Gastroesophageal sphincter (tissue), 4 donors: ENCODE data around the gene SYT7. TPM values are rescaled to one million over a fixed set of nuclear protein-coding genes. Genes with fewer than 3 reads are reported as not detected.

Experiments
- ATAC-seq: fragments of 150-250 bp; one replicate; pipeline ENCODE4 v1.9.1; 2016; ENCODE audit warnings: mild to moderate bottlenecking, moderate library complexity
- H3K27ac ChIP-seq, 4 donors: fragments of 200-600 bp; sonication (generic) in 3 of 4; 1 replicate in 3 of 4; 2 replicates in 1 of 4; pipeline ENCODE4 v1.5.1; 2016 to 2019
- H3K27me3 ChIP-seq: fragments of 200-600 bp; sonication (generic); one replicate; pipeline ENCODE4 v1.5.1; 2019
- H3K36me3 ChIP-seq, 2 donors: fragments of 200-600 bp; sonication (generic); one replicate each; pipeline ENCODE4 v1.5.1; 2019; ENCODE audit warnings: control low read depth in 1 of 2
- H3K4me1 ChIP-seq, 3 donors: fragments of 200-600 bp; sonication (generic); 1 replicate in 2 of 3; 2 replicates in 1 of 3; pipeline ENCODE4 v1.5.1; 2016 to 2019; ENCODE audit warnings: control low read depth in 2 of 3
- H3K4me3 ChIP-seq, 2 donors: fragments of 200-600 bp; sonication (generic); one replicate each; pipeline ENCODE4 v1.5.1; 2019; ENCODE audit warnings: mild to moderate bottlenecking in 1 of 2, moderate library complexity in 1 of 2
- H3K9me3 ChIP-seq, 3 donors: fragments of 200-600 bp; sonication (generic); one replicate each; pipeline ENCODE4 v1.5.1; 2017 to 2019; ENCODE audit warnings: control low read depth in 2 of 3
- EP300 ChIP-seq: sonication (generic); formaldehyde crosslinking; IDR thresholded peaks from one replicate; pipeline ENCODE4 v1.6.1; 2017; ENCODE audit warnings: antibody characterized with exemption, mild to moderate bottlenecking
- POLR2A ChIP-seq, 2 donors: fragments of 450-650 bp; IDR thresholded peaks; one replicate each; pipeline ENCODE4 v1.6.1; 2017; ENCODE audit warnings: antibody characterized with exemption in 2 of 2, mild to moderate bottlenecking in 2 of 2, moderate library complexity in 1 of 2
- POLR2AphosphoS5 ChIP-seq: sonication (generic); formaldehyde crosslinking; IDR thresholded peaks from one replicate; pipeline ENCODE4 v1.6.1; 2017; ENCODE audit warnings: antibody characterized with exemption
- WGBS, 2 donors: methylation state at CpG; one replicate each; pipeline ENCODE4 v1.1.5; 2018; ENCODE audit warnings: low coverage in 1 of 2; 5-methylcytosine and 5-hydroxymethylcytosine counted together
- total RNA-seq, 4 donors: library from RNA; depleted of rRNA; stranded (reverse); fragments of >200 nt; gene quantifications; one replicate each; pipeline ENCODE4 v1.1.0, GENCODE V29; 2016
- TF ChIP-seq, protein P1 (sequence below), 4 experiments: fragments of 200-600 bp in 2 of 4; fragments of 450-650 bp in 2 of 4; sonication (generic) in 1 of 4; IDR thresholded peaks; one replicate each; pipeline ENCODE4 v1.5.1; 2017 to 2019; ENCODE audit warnings: antibody characterized with exemption in 4 of 4, mild to moderate bottlenecking in 2 of 4, moderate library complexity in 2 of 4

SYT7 gene
- total RNA-seq, 4 donors from 2014 or later: 1.8 to 3.7 (median 3.1) TPM

DNA sequence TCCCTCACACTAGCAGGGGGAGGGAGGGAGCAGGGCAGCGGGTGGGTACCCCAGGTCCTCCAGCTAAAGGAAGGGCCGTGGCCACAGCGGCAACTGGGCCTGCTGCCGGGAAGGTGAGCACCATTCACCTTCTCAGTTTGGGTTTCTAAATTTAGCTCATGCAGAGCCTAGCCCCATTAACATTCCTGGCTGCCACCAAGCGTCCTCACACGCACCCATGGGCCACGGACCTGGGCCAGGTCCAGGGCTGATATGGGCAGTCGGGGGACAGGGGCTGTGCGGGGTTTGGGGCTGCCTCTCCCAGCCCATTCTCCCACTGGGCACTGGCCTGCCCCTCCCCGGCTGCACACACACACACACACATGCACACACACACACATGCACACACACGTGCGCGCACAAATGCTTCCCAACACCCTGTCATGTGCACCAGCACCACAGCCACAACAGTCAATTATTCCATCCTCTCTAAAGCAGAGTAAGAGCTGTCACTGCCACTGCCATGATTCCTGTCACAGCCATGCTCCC lies 28.7 kb downstream of the SYT7 start:
- no peak for TF ChIP-seq EP300
- TF ChIP-seq, protein P1, sequence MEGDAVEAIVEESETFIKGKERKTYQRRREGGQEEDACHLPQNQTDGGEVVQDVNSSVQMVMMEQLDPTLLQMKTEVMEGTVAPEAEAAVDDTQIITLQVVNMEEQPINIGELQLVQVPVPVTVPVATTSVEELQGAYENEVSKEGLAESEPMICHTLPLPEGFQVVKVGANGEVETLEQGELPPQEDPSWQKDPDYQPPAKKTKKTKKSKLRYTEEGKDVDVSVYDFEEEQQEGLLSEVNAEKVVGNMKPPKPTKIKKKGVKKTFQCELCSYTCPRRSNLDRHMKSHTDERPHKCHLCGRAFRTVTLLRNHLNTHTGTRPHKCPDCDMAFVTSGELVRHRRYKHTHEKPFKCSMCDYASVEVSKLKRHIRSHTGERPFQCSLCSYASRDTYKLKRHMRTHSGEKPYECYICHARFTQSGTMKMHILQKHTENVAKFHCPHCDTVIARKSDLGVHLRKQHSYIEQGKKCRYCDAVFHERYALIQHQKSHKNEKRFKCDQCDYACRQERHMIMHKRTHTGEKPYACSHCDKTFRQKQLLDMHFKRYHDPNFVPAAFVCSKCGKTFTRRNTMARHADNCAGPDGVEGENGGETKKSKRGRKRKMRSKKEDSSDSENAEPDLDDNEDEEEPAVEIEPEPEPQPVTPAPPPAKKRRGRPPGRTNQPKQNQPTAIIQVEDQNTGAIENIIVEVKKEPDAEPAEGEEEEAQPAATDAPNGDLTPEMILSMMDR (IDR thresholded peaks at IDR 0.05): no peak
- no peak for TF ChIP-seq POLR2A (IDR thresholded peaks at IDR 0.05)
- no peak for TF ChIP-seq POLR2AphosphoS5
- Histone ChIP-seq H3K36me3 (no peaks in the 10 kb centered on the region), H3K9me3 (no peaks in the 10 kb centered on the region), H3K27ac (no peak overlapping the region), H3K27me3 (peaks cover 100% of the 10 kb centered on the region), H3K4me3 (no peak overlapping the region), H3K4me1 (peaks cover 0 to 19% (median 0%) of the 10 kb centered on the region in 3 donors)
- ATAC-seq: no peak
- WGBS, 2 donors: 58% methylated on average over 4 of the region's 13 CpGs; no CpG with 5 or more reads in 1 of the 2 donors

DNA sequence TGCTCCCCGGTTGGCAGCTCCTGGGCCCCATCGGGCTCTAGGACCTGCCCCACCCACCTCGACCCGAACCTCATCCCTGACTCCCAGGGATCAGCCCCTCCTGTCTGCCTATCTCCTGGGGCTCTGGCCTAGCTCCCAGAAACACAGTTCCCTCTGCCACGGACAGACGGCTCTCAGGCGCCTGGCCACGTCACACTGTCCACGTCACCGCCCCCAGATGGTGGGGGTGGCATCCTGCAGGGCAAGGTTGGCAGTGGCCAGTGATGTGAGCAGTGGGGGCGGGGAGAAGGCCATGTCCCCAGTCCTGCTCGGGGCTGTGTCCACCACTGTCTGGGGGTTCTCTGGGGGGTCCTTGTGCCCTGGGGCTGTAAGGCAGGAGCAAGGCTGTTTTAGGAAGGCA lies 29.2 kb downstream of the SYT7 start:
- 60% methylated on average over 1 of the region's 12 CpGs; no CpG with 5 or more reads in 1 of the 2 donors for WGBS, 2 donors
- Histone ChIP-seq H3K4me1 (peaks cover 0 to 19% (median 0%) of the 10 kb centered on the region in 3 donors), H3K27me3 (peaks cover 100% of the 10 kb centered on the region), H3K9me3 (no peaks in the 10 kb centered on the region), H3K4me3 (no peak overlapping the region), H3K36me3 (no peaks in the 10 kb centered on the region), H3K27ac (no peak overlapping the region)
- no peak for ATAC-seq
- TF ChIP-seq POLR2A (IDR thresholded peaks at IDR 0.05) (no peak), POLR2AphosphoS5 (no peak), EP300 (no peak)
- TF ChIP-seq, protein P1 (IDR thresholded peaks at IDR 0.05): no peak

DNA sequence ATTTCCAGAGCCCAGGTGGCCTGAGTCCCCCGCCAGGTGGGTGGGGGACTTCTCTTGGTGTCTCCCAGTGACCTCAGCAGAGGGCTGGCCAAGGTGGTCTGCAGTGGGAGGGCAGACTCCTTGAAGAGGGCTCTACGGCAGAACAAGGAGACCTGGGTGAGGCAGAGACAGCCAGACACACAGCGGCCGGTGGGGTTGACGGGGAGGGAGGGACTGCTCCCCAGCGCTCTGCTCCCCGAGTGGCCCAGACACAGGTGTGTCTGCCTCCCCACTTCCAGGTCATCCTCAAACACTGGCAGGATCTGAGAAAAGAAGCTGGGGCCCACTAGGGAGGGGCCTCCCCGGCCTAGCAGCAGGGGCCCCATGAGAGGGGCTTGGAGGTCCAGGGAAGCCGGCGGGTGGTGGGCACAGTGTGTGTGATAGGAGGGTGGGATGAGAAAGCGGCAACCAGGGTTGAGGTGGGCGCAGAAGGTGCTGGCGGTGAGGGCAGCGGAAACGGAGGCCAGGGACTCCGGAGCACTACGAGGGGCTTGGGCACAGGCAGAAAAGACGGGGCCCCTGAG lies 30.1 kb downstream of the SYT7 start:
- no peak for ATAC-seq
- peaks cover 0 to 18% (median 0%) of the 10 kb centered on the region in 3 donors for H3K4me1 ChIP-seq
- H3K27ac ChIP-seq: no peak overlapping the region
- no peak overlapping the region for H3K4me3 ChIP-seq
- no peaks in the 10 kb centered on the region for H3K9me3 ChIP-seq
- peaks cover 100% of the 10 kb centered on the region for H3K27me3 ChIP-seq
- no peaks in the 10 kb centered on the region for H3K36me3 ChIP-seq
- TF ChIP-seq EP300 (no peak), POLR2AphosphoS5 (no peak), POLR2A (IDR thresholded peaks at IDR 0.05) (no peak)
- TF ChIP-seq, protein P1 (IDR thresholded peaks at IDR 0.05): no peak
- WGBS, 2 donors: 86 to 95% methylated on average over 1 to 14 of the region's 18 CpGs

DNA sequence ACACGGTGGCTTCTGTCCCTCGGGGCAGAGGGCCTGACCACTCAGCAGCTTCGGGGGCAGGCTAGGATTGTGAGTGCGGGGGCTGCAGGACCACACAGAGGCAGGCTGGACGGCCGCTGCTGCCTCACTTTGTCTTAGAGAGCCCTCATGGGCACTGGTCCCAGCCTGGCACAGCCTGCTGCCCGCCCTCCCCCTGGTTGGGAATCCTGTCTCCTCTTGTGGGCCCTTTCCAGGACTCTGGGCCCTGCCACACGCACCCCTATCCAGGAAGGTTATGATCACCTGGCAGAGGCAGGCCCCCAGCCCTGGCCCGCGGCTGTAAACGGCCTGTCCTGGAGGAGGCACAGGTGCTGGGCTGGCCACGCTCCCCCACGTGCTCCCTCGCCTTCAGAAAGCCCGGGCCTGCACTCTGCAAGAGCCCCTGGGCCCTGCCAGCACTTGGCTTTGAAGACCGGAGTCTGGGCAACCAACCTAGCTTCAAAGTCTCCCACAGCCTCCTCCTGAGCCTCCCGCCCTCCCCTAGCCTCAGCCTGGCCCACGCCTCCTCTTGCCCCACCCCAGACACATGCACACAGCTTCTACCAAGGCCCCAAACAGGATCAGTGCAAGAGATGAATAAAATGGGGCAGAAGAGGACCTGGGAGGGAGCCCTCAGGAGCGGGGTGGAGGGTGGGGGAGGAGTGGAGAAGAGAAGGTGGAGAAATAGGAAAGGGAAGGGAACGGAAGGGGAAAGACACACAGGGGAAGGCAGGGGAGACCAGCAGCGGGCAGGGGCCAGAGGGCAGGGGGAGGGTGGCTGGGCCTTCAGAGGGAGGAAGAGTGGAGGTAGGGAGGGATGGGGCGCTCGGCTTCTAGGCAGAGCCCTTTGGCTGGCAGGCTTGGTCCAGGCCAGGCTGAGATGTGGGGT lies 31.0 kb downstream of the SYT7 start:
- H3K4me1 ChIP-seq: peaks cover 0 to 9% (median 0%) of the 10 kb centered on the region in 3 donors
- no peaks in the 10 kb centered on the region for H3K9me3 ChIP-seq
- no peak overlapping the region for H3K27ac ChIP-seq
- 68 to 85% methylated on average over 4 to 9 of the region's 23 CpGs for WGBS, 2 donors
- peaks cover 100% of the 10 kb centered on the region for H3K27me3 ChIP-seq
- H3K4me3 ChIP-seq: no peak overlapping the region
- no peak for ATAC-seq
- no peaks in the 10 kb centered on the region for H3K36me3 ChIP-seq
- TF ChIP-seq, protein P1 (IDR thresholded peaks at IDR 0.05): no peak
- TF ChIP-seq EP300: no peak
- no peak for TF ChIP-seq POLR2A (IDR thresholded peaks at IDR 0.05)
- TF ChIP-seq POLR2AphosphoS5: no peak
